AG04450 (cell line): ENCODE data around the gene HOXA5. TPM values are rescaled to one million over a fixed set of nuclear protein-coding genes. Genes with fewer than 3 reads are reported as not detected.
A peak's percentile ranks its signal among the peaks of the same experiment; 100 is the strongest.

Experiments
- CTCF ChIA-PET: fragments of 300-600, 350-600 bp; formaldehyde crosslinking; extraction: SDS; loops from one replicate; lab custom pipeline; 2022; ENCODE audit warnings: antibody characterized with exemption, inconsistent platforms; lab: Charles Lee
- POLR2A ChIA-PET: fragments of 350-600 bp; formaldehyde crosslinking; extraction: SDS; loops from one replicate; lab custom pipeline; 2021; ENCODE audit warnings: antibody characterized with exemption, inconsistent platforms; lab: Yijun Ruan, JAX
- DNase-seq: peaks from one replicate; pipeline ENCODE4 v3.0.0-alpha.2; 2011; ENCODE audit warnings: low read depth, low spot score
- H3K27ac ChIP-seq: one replicate; pipeline ENCODE4 v1.5.1; 2012; ENCODE audit warnings: low read depth, low read length, control low read depth
- H3K27me3 ChIP-seq: one replicate; pipeline ENCODE4 v1.6.0; 2012; ENCODE audit warnings: low read length; ENCODE audit not compliant: control insufficient read depth, insufficient read depth
- H3K4me3 ChIP-seq: 2 replicates; pipeline ENCODE4 v1.5.1; 2011; ENCODE audit warnings: mild to moderate bottlenecking, low read depth, low read length, control low read depth
- H3K9me3 ChIP-seq: 2 replicates; pipeline ENCODE4 v1.5.1; 2012; ENCODE audit warnings: low read length; ENCODE audit not compliant: control insufficient read depth, insufficient read depth
- polyA plus RNA-seq: library from polyadenylated mRNA; depleted of rRNA; stranded (reverse); fragments of >200 nt; gene quantifications from 2 replicates; pipeline ENCODE4 v1.2.3, GENCODE V29; 2011
- TF ChIP-seq, protein P1 (sequence below): IDR thresholded peaks from 2 replicates; pipeline ENCODE4 v1.5.1; 2011; ENCODE audit warnings: low read depth, low read length, control low read depth, inconsistent platforms

HOXA5 gene
- polyA plus RNA-seq, 1 experiment = 51.0 TPM

- POLR2A ChIA-PET = interaction anchor here (0.7 to 1.2 kb wide), 6 partner anchors 9 to 1296 kb away, joined by 3 to 10 read pairs (median 5); partner anchors contain the start of genes HOXA1 and HOXA5
- peak within 1 kb of the TSS; percentile 73 for H3K4me3 ChIP-seq
- DNase-seq = no peak
- TF ChIP-seq, protein P1, sequence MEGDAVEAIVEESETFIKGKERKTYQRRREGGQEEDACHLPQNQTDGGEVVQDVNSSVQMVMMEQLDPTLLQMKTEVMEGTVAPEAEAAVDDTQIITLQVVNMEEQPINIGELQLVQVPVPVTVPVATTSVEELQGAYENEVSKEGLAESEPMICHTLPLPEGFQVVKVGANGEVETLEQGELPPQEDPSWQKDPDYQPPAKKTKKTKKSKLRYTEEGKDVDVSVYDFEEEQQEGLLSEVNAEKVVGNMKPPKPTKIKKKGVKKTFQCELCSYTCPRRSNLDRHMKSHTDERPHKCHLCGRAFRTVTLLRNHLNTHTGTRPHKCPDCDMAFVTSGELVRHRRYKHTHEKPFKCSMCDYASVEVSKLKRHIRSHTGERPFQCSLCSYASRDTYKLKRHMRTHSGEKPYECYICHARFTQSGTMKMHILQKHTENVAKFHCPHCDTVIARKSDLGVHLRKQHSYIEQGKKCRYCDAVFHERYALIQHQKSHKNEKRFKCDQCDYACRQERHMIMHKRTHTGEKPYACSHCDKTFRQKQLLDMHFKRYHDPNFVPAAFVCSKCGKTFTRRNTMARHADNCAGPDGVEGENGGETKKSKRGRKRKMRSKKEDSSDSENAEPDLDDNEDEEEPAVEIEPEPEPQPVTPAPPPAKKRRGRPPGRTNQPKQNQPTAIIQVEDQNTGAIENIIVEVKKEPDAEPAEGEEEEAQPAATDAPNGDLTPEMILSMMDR = no peak
- H3K27ac ChIP-seq = peak within 1 kb of the TSS; percentile 69
- CTCF ChIA-PET = interaction anchor here (0.7 to 2.7 kb wide), 10 partner anchors 8 to 782 kb away, joined by 3 to 12 read pairs (median 4); partner anchors contain the start of gene HOXA5
- H3K27me3 ChIP-seq = peaks cover 6% of the 10 kb centered on the region
- H3K9me3 ChIP-seq = peaks cover 2% of the 10 kb centered on the region; the same call in 1 of the 2 replicates
Observed at GRCh38 chr7:27151931-27152815, 8.7 kb upstream of the HOXA5 start, which contains the start of gene HOXA3. HOXA3 (minus strand) TSS chr7:27152583; CDS start chr7:27110640, 41,943 bp downstream.

DNA sequence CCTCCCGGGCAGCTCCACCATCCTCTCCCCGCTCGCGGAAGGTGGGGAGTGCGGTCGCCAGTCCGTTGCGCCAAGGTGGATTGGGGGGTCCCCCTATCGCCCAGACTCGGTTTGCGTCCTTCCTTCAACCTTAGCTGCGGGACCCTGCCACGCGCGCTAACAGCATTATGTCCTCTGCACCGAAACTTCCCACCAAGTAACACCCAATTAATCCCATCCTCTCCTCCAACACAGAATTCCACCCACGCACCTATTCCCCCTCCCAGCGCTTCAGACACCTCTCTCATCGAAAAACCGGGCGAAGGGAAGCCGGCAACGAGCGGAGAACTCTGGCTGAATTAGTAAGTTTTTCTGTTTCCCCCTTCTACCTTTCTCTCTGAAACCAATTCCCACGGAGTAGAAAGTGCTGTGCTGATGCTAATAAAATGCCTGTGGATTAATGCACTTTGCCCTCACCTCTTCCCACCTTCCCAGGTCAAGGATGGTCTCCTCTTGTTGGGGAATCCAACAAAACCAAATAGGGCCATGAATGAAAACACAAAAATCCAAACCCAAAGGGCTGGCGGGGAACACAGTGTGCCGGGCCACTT lies 8.0 kb upstream of the HOXA5 start:
- ChIA-PET CTCF (interaction anchor here (0.8 to 5.6 kb wide), 13 partner anchors 10 to 953 kb away, joined by 3 to 24 read pairs (median 4); no protein-coding TSS in a partner anchor), POLR2A (interaction anchor here (0.6 to 2.1 kb wide), 6 partner anchors 31 to 951 kb away, joined by 3 to 5 read pairs (median 3); partner anchors contain the start of genes CBX3 and HNRNPA2B1)
- Histone ChIP-seq H3K27me3 (peaks cover 6% of the 10 kb centered on the region), H3K4me3 (peak overlapping the region; percentile 73), H3K9me3 (peaks cover 2% of the 10 kb centered on the region; the same call in 1 of the 2 replicates), H3K27ac (peak overlapping the region; percentile 69)
- DNase-seq = no peak
- TF ChIP-seq, protein P1 = no peak

DNA sequence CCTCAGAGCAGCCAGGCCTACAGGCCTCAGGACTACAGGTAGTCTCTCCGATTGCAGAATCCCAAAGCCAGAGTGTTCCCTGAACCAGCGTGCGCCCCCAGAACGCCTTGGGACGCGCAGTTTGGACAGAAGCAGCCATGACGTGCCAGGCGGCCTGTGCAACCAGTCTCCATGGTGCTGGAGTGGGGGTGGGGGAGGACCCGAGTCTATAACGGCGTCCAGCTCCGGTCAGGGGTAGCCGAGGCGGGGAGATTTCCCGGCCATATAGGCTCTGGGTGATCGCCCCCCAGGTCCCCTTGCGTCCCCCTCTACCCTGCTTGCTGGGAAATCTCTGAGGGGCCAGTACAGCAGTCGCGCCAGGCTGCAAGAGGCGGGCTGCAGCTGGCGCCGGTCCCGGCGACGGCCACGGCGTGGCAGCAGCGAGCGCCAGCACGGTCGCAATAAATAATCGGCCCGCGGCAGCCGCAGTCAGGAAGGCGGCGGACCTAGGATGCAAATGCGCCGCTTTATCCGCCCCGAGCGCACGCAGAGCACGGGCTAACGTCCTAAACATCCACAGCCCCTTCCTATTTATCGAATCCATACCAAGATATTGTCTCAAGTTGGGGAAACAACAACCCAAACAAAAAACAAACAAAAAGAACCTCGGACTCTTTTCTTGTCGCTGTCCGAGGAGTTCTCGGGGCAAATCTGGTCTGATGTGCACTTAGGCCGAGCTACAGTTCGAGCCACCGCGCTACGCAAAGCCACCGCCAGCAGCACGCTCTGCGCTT lies 7.3 kb upstream of the HOXA5 start:
- TF ChIP-seq, protein P1 = peak; percentile 79
- ChIA-PET CTCF (interaction anchor here (0.5 to 5.6 kb wide), 20 partner anchors 8 to 1289 kb away, joined by 3 to 24 read pairs (median 4); no protein-coding TSS in a partner anchor), POLR2A (interaction anchor here (0.6 to 2.1 kb wide), 8 partner anchors 10 to 951 kb away, joined by 3 to 5 read pairs (median 3); partner anchors contain the start of genes CBX3 and HNRNPA2B1)
- Histone ChIP-seq H3K27me3 (peaks cover 3% of the 10 kb centered on the region), H3K9me3 (peaks cover 2% of the 10 kb centered on the region; the same call in 1 of the 2 replicates), H3K27ac (peak overlapping the region; percentile 69), H3K4me3 (peak overlapping the region; percentile 73)
- DNase-seq = no peak

GRCh38 chr7:27149842-27150567 lies 6.5 kb upstream of the HOXA5 start:
- ChIA-PET POLR2A (interaction anchor here (0.6 to 2.1 kb wide), 4 partner anchors 9 to 950 kb away, joined by 3 to 5 read pairs (median 4); partner anchors contain the start of gene HNRNPA2B1), CTCF (interaction anchor here (0.5 to 5.6 kb wide), 20 partner anchors 9 to 1288 kb away, joined by 3 to 24 read pairs (median 5); no protein-coding TSS in a partner anchor)
- no peak for DNase-seq
- Histone ChIP-seq H3K27ac (peak overlapping the region; percentile 52), H3K27me3 (peaks cover 3% of the 10 kb centered on the region), H3K9me3 (peaks cover 2% of the 10 kb centered on the region; the same call in 1 of the 2 replicates), H3K4me3 (peak overlapping the region; percentile 73)
- TF ChIP-seq, protein P1 = no peak
